ENCODE measurements around the gene TCF25. TPM values are rescaled to one million over a fixed set of nuclear protein-coding genes. Genes with fewer than 3 reads are reported as not detected.
"Not testable (repeated sequence)": the region's sequence is repeated elsewhere in the genome, so short reads cannot be mapped to it uniquely, and the experiment has no call there.

TCF25 gene
- total RNA-seq, 5 donors from 2014 or later (not counting 1 experiment from before 2014, with no cell fraction given), result 289 to 400 (median 322) TPM

DNA sequence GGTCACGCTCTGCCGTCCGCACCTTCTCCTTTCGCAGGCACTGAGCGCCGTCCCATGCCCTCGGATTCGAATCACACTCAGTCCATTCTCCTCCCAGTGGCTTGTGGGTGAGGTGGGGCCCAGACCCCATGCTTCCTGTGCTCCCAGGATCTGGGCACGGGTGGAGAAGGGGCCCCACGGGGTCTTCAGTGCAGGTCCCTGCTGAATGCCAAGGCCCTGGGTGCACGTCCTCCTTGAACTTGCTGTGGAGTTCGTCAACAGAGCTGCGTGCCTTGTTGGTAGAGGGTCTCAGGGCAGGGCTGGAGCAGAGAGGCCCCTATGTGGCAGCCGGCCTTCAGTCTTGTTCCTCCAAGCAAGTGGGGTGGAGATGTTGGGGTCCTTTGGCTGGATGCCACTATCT, 38.0 kb downstream of the TCF25 start:
- H3K4me3 ChIP-seq (ENCODE audit: control insufficient read depth in 1 of 2, extremely low read depth in 1 of 2, low read length in 1 of 2), result no peak overlapping the region
- peaks cover 19% of the 10 kb centered on the region for H3K36me3 Mint-ChIP-seq
- no peaks in the 10 kb centered on the region for H3K9me3 ChIP-seq
- no peaks in the 10 kb centered on the region for H3K9me3 Mint-ChIP-seq
- DNase-seq (no peak), ATAC-seq (replicated peaks in 1 of 4) (no peak)
- peaks cover 0 to 17% of the 10 kb centered on the region in 2 experiments for H3K4me1 ChIP-seq (ENCODE audit: control insufficient read depth in 1 of 2, extremely low read depth in 1 of 2, insufficient read depth in 2 of 2, low read length in 2 of 2)
- no peak overlapping the region for H3K27ac Mint-ChIP-seq
- 98% methylated on average over 6 of the region's 14 CpGs for whole genome bisulfite sequencing (ENCODE audit: insufficient coverage)
- H3K27me3 ChIP-seq (replicated peaks in 1 of 2; ENCODE audit: control insufficient read depth in 2 of 2, extremely low read depth in 1 of 2, insufficient read depth in 2 of 2, low read length in 1 of 2), result peaks cover 0 to 12% of the 10 kb centered on the region in 2 experiments
- CTCF ChIA-PET, result interaction anchor here in 1 of 2 donors (1.2 kb wide), 1 partner anchor 29 kb away, joined by 3 read pairs; no protein-coding TSS in a partner anchor
- H3K27me3 Mint-ChIP-seq, result no peaks in the 10 kb centered on the region
- POLR2A ChIA-PET, result no interaction called here
- H3K4me1 Mint-ChIP-seq, result peaks cover 3 to 16% (median 5%) of the 10 kb centered on the region in 3 donors
- H3K36me3 ChIP-seq (ENCODE audit: control insufficient read depth in 2 of 2, extremely low read depth in 1 of 2, insufficient read depth in 1 of 2, low read length in 1 of 2), result peaks cover 0 to 25% of the 10 kb centered on the region in 2 donors
- H3K4me3 Mint-ChIP-seq, result no peak overlapping the region
- no peak overlapping the region for H3K27ac ChIP-seq (ENCODE audit: low read length)

DNA sequence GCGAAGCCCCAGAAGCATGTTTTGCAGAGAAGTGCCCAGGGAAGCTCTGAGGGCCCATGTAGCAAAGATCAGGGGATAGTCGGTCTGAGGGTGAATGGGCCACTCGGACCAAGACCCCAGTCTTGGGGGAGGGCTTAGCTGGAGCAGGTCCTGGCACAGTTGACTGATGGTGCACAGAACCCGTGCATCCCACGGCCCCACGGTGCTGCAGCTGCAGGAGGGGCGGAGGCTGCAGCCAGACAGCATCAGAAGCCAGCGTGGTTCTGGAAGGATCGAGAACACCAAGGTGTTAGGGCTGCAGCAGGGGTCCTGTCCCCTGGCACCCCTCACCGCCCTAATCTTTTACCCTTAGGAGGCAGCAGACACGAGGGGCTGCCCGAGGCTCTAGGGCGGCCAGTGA, 38.8 kb downstream of the TCF25 start:
- H3K36me3 Mint-ChIP-seq, result peaks cover 12% of the 10 kb centered on the region
- ChIA-PET CTCF (no interaction called here), POLR2A (no interaction called here)
- H3K27ac Mint-ChIP-seq, result no peak overlapping the region
- H3K27me3 Mint-ChIP-seq, result no peaks in the 10 kb centered on the region
- no peak overlapping the region for H3K4me3 Mint-ChIP-seq
- Histone ChIP-seq H3K4me1 (ENCODE audit: control insufficient read depth in 1 of 2, extremely low read depth in 1 of 2, insufficient read depth in 2 of 2, low read length in 2 of 2) (peaks cover 0 to 19% of the 10 kb centered on the region in 2 experiments), H3K36me3 (ENCODE audit: control insufficient read depth in 2 of 2, extremely low read depth in 1 of 2, insufficient read depth in 1 of 2, low read length in 1 of 2) (peaks cover 0 to 18% of the 10 kb centered on the region in 2 donors), H3K27me3 (replicated peaks in 1 of 2; ENCODE audit: control insufficient read depth in 2 of 2, extremely low read depth in 1 of 2, insufficient read depth in 2 of 2, low read length in 1 of 2) (peaks cover 0 to 15% of the 10 kb centered on the region in 2 experiments), H3K9me3 (no peaks in the 10 kb centered on the region), H3K4me3 (ENCODE audit: control insufficient read depth in 1 of 2, extremely low read depth in 1 of 2, low read length in 1 of 2) (no peak overlapping the region), H3K27ac (ENCODE audit: low read length) (no peak overlapping the region)
- no peaks in the 10 kb centered on the region for H3K9me3 Mint-ChIP-seq
- peaks cover 3 to 18% (median 5%) of the 10 kb centered on the region in 3 donors for H3K4me1 Mint-ChIP-seq
- ATAC-seq (replicated peaks in 1 of 4) (no peak), DNase-seq (no peak)
- 95% methylated on average over 13 of the region's 13 CpGs for WGBS (ENCODE audit: insufficient coverage)

DNA sequence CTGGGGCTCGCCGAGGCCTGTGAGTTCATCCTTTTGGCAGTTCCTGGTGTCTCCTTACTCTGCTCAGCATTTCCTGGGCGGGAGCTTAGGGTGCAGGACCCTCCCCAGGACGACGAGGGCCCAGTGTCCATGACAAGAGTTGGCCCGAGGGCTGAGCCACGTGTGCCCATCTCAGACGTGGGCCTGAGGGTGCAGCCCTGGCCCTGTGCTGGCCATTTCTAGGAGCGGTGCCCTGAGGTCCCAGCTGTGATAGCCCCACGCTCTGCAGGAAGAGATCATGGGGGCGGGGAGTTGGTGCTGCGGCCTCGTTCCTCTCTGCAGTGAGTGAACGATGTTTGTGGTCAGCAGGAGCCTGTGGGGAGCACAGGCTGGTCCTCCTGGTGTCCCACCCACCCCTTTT, 39.2 kb downstream of the TCF25 start:
- Histone ChIP-seq H3K9me3 (no peaks in the 10 kb centered on the region), H3K4me1 (ENCODE audit: control insufficient read depth in 1 of 2, extremely low read depth in 1 of 2, insufficient read depth in 2 of 2, low read length in 2 of 2) (peaks cover 0 to 24% of the 10 kb centered on the region in 2 experiments), H3K4me3 (ENCODE audit: control insufficient read depth in 1 of 2, extremely low read depth in 1 of 2, low read length in 1 of 2) (no peak overlapping the region), H3K27me3 (replicated peaks in 1 of 2; ENCODE audit: control insufficient read depth in 2 of 2, extremely low read depth in 1 of 2, insufficient read depth in 2 of 2, low read length in 1 of 2) (peaks cover 0 to 17% of the 10 kb centered on the region in 2 experiments), H3K27ac (ENCODE audit: low read length) (no peak overlapping the region), H3K36me3 (ENCODE audit: control insufficient read depth in 2 of 2, extremely low read depth in 1 of 2, insufficient read depth in 1 of 2, low read length in 1 of 2) (peaks cover 0 to 18% of the 10 kb centered on the region in 2 donors)
- ATAC-seq (replicated peaks in 1 of 4) (no peak), DNase-seq (no peak)
- H3K4me1 Mint-ChIP-seq, result peaks cover 7 to 23% (median 7%) of the 10 kb centered on the region in 3 donors
- POLR2A ChIA-PET, result no interaction called here
- no peaks in the 10 kb centered on the region for H3K27me3 Mint-ChIP-seq
- WGBS (ENCODE audit: insufficient coverage), result 89% methylated on average over 11 of the region's 14 CpGs
- H3K36me3 Mint-ChIP-seq, result peaks cover 12% of the 10 kb centered on the region
- CTCF ChIA-PET, result no interaction called here
- H3K27ac Mint-ChIP-seq, result no peak overlapping the region
- no peaks in the 10 kb centered on the region for H3K9me3 Mint-ChIP-seq
- H3K4me3 Mint-ChIP-seq, result no peak overlapping the region

DNA sequence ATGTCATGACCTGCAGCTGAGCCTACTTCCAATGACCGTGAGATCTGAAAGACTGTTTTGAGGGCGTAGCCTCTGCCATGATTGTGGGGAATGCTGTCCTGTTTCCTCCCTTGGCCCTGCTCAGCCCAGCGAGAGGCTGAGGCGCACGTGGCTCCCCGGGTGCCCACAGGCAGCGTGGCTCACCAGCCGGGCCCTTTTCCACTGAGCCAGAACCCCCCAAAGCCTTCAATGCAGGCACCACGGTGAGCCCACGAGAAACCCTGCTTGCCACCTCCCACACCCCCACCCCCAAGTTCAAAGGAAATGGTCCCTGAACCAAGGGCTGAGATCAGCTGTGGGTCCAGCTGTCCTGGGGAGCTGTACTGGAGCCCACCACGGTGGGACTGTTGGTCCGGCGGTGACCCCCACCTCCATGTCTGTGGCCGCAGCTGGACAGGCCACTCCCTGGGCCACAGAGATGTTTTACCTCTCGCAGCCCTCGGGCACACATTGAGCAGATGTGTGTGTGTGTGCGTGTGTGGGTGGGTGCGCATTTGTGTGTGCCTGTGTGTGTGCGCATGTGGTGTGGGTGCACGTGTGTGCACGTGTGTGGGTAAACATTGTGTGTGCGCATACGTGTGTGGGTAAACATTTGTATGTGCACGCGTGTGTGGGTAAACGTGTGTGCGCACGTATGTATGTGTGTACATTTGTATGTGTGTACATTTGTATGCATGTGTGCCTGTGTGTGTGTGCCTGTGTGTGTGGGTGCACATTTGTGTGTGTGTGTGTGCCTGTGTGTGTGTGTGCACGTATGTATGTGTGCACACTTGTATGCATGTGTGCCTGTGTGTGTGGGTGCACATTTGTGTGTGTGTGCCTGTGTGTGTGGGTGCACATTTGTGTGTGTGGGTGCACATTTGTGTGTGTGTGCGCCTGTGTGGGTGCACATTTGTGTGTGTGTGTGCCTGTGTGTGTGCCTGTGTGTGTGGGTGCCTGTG, 40.3 kb downstream of the TCF25 start:
- Mint-ChIP-seq H3K27me3 (peaks cover 0 to 2% of the 10 kb centered on the region in 2 donors), H3K36me3 (peaks cover 12% of the 10 kb centered on the region), H3K27ac (no peak overlapping the region), H3K4me1 (peaks cover 14 to 32% (median 15%) of the 10 kb centered on the region in 3 donors), H3K4me3 (no peak overlapping the region), H3K9me3 (no peaks in the 10 kb centered on the region)
- no peaks in the 10 kb centered on the region for H3K9me3 ChIP-seq
- ATAC-seq (replicated peaks in 1 of 4), result no peak
- POLR2A ChIA-PET, result no interaction called here
- no peak overlapping the region for H3K4me3 ChIP-seq (ENCODE audit: control insufficient read depth in 1 of 2, extremely low read depth in 1 of 2, low read length in 1 of 2)
- H3K27ac ChIP-seq (ENCODE audit: low read length), result no peak overlapping the region
- CTCF ChIA-PET, result interaction anchor here in 1 of 2 donors (0.6 kb wide), 1 partner anchor 367 kb away, joined by 4 read pairs; no protein-coding TSS in a partner anchor
- WGBS (ENCODE audit: insufficient coverage), result 84% methylated on average over 24 of the region's 30 CpGs
- peaks cover 0 to 27% of the 10 kb centered on the region in 2 experiments for H3K27me3 ChIP-seq (replicated peaks in 1 of 2; ENCODE audit: control insufficient read depth in 2 of 2, extremely low read depth in 1 of 2, insufficient read depth in 2 of 2, low read length in 1 of 2)
- H3K4me1 ChIP-seq (ENCODE audit: control insufficient read depth in 1 of 2, extremely low read depth in 1 of 2, insufficient read depth in 2 of 2, low read length in 2 of 2), result peaks cover 0 to 34% of the 10 kb centered on the region in 2 experiments
- DNase-seq, result no peak
- H3K36me3 ChIP-seq (ENCODE audit: control insufficient read depth in 2 of 2, extremely low read depth in 1 of 2, insufficient read depth in 1 of 2, low read length in 1 of 2), result peaks cover 0 to 18% of the 10 kb centered on the region in 2 donors

DNA sequence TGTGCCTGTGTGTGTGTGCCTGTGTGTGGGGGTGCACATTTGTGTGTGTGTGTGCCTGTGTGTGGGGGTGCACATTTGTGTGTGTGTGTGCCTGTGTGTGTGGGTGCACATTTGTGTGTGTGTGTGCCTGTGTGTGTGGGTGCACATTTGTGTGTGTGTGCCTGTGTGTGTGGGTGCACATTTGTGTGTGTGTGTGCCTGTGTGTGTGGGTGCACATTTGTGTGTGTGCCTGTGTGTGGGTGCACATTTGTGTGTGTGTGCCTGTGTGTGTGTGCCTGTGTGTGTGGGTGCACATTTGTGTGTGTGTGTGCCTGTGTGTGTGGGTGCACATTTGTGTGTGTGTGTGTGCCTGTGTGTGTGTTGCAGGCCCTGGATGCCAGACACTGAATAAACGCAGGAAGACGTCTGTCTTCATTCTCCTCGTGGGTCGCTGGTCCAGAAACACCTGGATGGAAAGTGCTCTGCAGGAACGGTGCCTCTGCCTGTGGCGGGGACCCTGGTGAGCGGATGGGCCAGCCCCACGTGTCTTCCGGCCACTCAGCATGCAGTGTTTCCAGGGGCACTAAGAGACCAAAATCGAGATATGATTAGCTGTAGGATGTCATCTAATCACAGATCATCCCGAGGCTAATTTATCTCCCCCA, 41.4 kb downstream of the TCF25 start:
- POLR2A ChIA-PET; H3K4me3 Mint-ChIP-seq; H3K4me3 ChIP-seq (ENCODE audit: control insufficient read depth in 1 of 2, extremely low read depth in 1 of 2, low read length in 1 of 2); H3K36me3 Mint-ChIP-seq; ATAC-seq (replicated peaks in 1 of 4); H3K9me3 Mint-ChIP-seq; H3K27me3 Mint-ChIP-seq; H3K27ac Mint-ChIP-seq; CTCF ChIA-PET; H3K9me3 ChIP-seq; H3K27ac ChIP-seq (ENCODE audit: low read length); DNase-seq: not testable (repeated sequence)
- peaks cover 0 to 38% of the 10 kb centered on the region in 2 experiments for H3K27me3 ChIP-seq (replicated peaks in 1 of 2; ENCODE audit: control insufficient read depth in 2 of 2, extremely low read depth in 1 of 2, insufficient read depth in 2 of 2, low read length in 1 of 2)
- peaks cover 0 to 15% of the 10 kb centered on the region in 2 donors for H3K36me3 ChIP-seq (ENCODE audit: control insufficient read depth in 2 of 2, extremely low read depth in 1 of 2, insufficient read depth in 1 of 2, low read length in 1 of 2)
- peaks cover 0 to 44% of the 10 kb centered on the region in 2 experiments for H3K4me1 ChIP-seq (ENCODE audit: control insufficient read depth in 1 of 2, extremely low read depth in 1 of 2, insufficient read depth in 2 of 2, low read length in 2 of 2)
- peaks cover 22 to 38% (median 23%) of the 10 kb centered on the region in 3 donors for H3K4me1 Mint-ChIP-seq
- 69% methylated on average over 7 of the region's 11 CpGs for WGBS (ENCODE audit: insufficient coverage)

Data from T-cell (primary cell).